Kidney (tissue), 14 donors: ENCODE measurements around the gene ATF7. TPM values are rescaled to one million over a fixed set of nuclear protein-coding genes. Genes with fewer than 3 reads are reported as not detected.
"Not testable (repeated sequence)": the region's sequence is repeated elsewhere in the genome, so short reads cannot be mapped to it uniquely, and the experiment has no call there.

Experiments
- DNase-seq, 5 donors: peaks; one replicate each; pipeline ENCODE4 v3.0.0-alpha.2; 2013 to 2020
- FAIRE-seq: peaks from 2 replicates; lab custom pipeline; 2012; peaks lifted over from hg19 to GRCh38; lab: Jason Lieb, UNC
- H3K27ac ChIP-seq, 2 donors: one replicate each; pipeline ENCODE4 v1.7.0; 2013; ENCODE audit warnings: low read depth in 2 of 2, low read length in 2 of 2, inconsistent platforms in 1 of 2
- H3K27me3 ChIP-seq: one replicate; pipeline ENCODE4 v1.7.1; 2013; ENCODE audit warnings: low read length, inconsistent platforms; ENCODE audit not compliant: control insufficient read depth, insufficient read depth
- H3K36me3 ChIP-seq, 3 donors: one replicate each; pipeline versions ENCODE4 v1.7.0 to v1.7.1; 2013; ENCODE audit warnings: low read length in 3 of 3, control low read depth in 1 of 3, inconsistent platforms in 1 of 3; ENCODE audit not compliant: insufficient read depth in 3 of 3, control insufficient read depth in 2 of 3
- H3K4me1 ChIP-seq, 3 donors: one replicate each; pipeline versions ENCODE4 v1.7.0 to v1.7.1; 2013; ENCODE audit warnings: low read length in 3 of 3, inconsistent platforms in 1 of 3, low read depth in 1 of 3; ENCODE audit not compliant: control insufficient read depth in 2 of 3, insufficient read depth in 2 of 3
- H3K4me3 ChIP-seq, 3 donors: one replicate each; pipeline versions ENCODE4 v1.7.0 to v1.8.1; 2013; ENCODE audit warnings: low read length in 3 of 3, control low read depth in 1 of 3, inconsistent platforms in 1 of 3
- H3K9ac ChIP-seq, 3 donors: one replicate each; pipeline versions ENCODE4 v1.7.0 to v1.7.1; 2013; ENCODE audit warnings: low read length in 3 of 3, control low read depth in 1 of 3, inconsistent platforms in 1 of 3
- H3K9me3 ChIP-seq, 3 donors: one replicate each; pipeline versions ENCODE4 v1.7.0 to v1.7.1; 2013; ENCODE audit warnings: low read length in 3 of 3, control low read depth in 1 of 3, inconsistent platforms in 1 of 3; ENCODE audit not compliant: control insufficient read depth in 2 of 3, insufficient read depth in 1 of 3
- intact Hi-C: fragments of 100-400 bp; cut with DNase I; formaldehyde crosslinking; loops from one replicate; pipeline ENCODE4 v1.11.1; 2022
- polyA plus RNA-seq: library from polyadenylated mRNA; stranded (reverse); fragments of 350-450 nt; fragmentation: Illumina TruSeq; extraction: RNeasy Lipid Tissue Mini Kit (QIAGEN cat#74804); gene quantifications from one replicate; pipeline ENCODE4 v1.2.3, GENCODE V29; 2014; ENCODE audit warnings: low read depth, low replicate concordance; ENCODE audit not compliant: insufficient read depth
- total RNA-seq: library from RNA; stranded (reverse); fragmentation: NEBNext Ultra II Directional; extraction: Animal tissue kit (Norgen Biotek cat#: 25700); gene quantifications from one replicate; pipeline ENCODE4 v1.2.1, GENCODE V29; 2021
- TF ChIP-seq, protein P1 (sequence below): IDR thresholded peaks from 3 replicates; pipeline ENCODE4 v1.5.1; 2012; ENCODE audit warnings: mild to moderate bottlenecking, moderate library complexity, borderline replicate concordance; ENCODE audit not compliant: insufficient read depth; ENCODE audit errors: extremely low read depth
- donor health status: control.
- donor health status: control.
- donor health status: control.
- donor health status: control.
- donor health status: control.
- donor health status: DM: yes; HTN: yes; CAD: no.
- donor health status: Normal renal cell carcinoma (clear cell type).

The ATF7 gene
- total and polyA plus RNA-seq, 2 donors from 2014 or later = 16.2 to 54.7 TPM

DNA sequence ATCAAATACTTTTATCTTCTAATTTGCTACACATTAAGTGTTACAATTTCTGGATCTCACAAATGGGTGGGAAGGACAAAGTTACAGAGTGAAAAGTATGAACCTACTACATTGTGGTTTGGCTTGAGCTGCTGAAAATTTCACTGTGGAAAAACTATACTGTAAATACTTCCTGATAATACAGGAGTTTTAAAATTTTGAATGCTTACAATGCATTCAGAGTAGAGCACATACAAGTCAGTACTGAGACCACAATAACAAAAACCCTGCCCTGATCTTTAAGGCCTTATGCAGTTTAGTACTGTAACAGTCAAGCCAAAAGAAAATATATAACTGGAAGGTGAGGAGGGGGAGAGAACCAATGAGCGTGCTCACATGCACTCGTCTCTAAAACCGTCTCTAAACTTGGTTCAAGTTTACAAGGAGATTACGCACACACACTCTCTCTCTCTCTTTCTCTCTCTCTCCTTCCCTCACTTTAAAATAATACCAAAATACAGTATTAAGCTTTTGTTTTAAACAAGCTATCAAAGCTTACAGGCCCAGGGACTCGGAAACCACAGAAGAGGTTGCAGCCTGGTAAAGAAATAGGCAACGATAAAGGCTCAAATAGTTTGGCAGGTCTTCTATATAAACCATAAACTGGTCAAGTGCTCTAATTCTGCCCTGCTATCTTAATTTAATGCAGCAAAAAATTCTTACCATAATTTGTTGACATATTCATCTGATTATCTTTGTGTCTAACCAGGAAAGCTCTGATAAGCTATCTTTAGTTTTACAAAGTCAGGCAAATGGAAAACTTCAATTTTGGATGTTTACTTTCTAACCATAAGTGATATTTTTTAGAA lies 58.0 kb downstream of the ATF7 start:
- Histone ChIP-seq H3K4me3 (no peak overlapping the region), H3K27ac (no peak overlapping the region), H3K36me3 (no peaks in the 10 kb centered on the region), H3K9ac (no peak overlapping the region), H3K27me3 (no peaks in the 10 kb centered on the region), H3K4me1 (peaks cover 0 to 5% (median 0%) of the 10 kb centered on the region in 3 donors), H3K9me3 (no peaks in the 10 kb centered on the region)
- no peak for DNase-seq
- no peak for FAIRE-seq
- intact Hi-C loops = no loop called here
- TF ChIP-seq, protein P1, sequence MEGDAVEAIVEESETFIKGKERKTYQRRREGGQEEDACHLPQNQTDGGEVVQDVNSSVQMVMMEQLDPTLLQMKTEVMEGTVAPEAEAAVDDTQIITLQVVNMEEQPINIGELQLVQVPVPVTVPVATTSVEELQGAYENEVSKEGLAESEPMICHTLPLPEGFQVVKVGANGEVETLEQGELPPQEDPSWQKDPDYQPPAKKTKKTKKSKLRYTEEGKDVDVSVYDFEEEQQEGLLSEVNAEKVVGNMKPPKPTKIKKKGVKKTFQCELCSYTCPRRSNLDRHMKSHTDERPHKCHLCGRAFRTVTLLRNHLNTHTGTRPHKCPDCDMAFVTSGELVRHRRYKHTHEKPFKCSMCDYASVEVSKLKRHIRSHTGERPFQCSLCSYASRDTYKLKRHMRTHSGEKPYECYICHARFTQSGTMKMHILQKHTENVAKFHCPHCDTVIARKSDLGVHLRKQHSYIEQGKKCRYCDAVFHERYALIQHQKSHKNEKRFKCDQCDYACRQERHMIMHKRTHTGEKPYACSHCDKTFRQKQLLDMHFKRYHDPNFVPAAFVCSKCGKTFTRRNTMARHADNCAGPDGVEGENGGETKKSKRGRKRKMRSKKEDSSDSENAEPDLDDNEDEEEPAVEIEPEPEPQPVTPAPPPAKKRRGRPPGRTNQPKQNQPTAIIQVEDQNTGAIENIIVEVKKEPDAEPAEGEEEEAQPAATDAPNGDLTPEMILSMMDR = no peak

DNA sequence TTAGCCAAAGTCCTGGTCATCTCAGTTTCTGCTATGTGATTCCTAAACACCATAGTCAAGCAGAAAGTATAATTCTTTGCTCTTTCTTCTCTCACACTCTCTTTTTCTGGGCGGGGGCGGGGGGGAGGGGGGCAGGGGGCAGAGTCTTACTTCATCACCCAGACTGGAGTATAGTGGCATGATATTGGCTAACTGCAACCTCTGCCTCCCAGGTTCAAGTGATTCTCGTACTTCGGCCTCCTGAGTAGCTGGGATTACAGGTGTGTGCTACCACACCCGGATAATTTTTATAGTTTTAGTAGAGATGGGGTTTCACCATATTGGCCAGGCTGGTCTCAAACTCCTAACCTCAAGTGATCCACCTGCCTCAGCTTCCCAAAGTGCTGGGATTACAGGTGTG lies 60.8 kb downstream of the ATF7 start:
- H3K27ac ChIP-seq, H3K4me1 ChIP-seq, H3K9ac ChIP-seq, intact Hi-C loops, H3K36me3 ChIP-seq, H3K4me3 ChIP-seq, H3K9me3 ChIP-seq, FAIRE-seq, DNase-seq, H3K27me3 ChIP-seq: not testable (repeated sequence)

DNA sequence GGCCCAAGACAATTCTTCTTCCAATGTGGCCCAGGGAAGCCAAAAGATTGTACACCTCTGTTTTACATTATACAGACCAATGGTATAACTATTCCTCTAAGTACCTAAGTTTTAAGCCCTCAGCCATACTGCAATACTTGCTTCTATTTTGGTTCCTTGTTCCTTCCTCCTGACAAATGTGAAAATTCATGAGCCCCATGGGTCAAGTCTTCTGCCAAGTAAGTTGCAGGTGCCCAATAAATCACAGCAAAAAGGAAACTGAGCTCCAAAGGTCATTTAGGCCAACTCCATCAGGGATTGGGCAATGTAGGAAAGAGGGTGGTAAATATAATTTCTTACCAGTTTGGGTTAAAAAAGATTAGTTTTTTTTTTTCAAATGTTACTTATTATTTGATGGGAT lies 61.2 kb downstream of the ATF7 start:
- peaks cover 0 to 5% (median 0%) of the 10 kb centered on the region in 3 donors for H3K4me1 ChIP-seq
- FAIRE-seq (no peak), DNase-seq (peak in 1 of 5 donors; percentile 64)
- no peaks in the 10 kb centered on the region for H3K9me3 ChIP-seq
- H3K4me3 ChIP-seq = no peak overlapping the region
- H3K27ac ChIP-seq = no peak overlapping the region
- H3K27me3 ChIP-seq = no peaks in the 10 kb centered on the region
- TF ChIP-seq, protein P1 = no peak
- no peak overlapping the region for H3K9ac ChIP-seq
- intact Hi-C loops = no loop called here
- no peaks in the 10 kb centered on the region for H3K36me3 ChIP-seq

DNA sequence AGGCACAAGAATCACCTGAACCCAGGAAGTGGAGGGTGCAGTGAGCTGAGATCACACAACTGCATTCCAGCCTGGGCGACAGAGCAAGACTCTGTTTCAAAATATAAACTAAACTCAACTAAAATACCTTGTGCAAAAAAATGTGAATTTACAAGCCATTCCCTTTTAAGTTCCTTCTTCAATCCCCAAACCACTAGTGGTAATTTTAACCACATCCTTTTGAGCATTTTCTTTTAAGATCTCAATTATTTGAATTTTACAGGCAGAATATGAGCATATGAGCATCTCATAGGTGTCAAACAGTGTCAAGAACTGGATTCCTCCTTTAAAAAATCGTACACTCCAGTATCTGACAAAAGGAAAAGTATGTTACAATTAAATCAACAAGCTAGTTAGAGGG lies 61.9 kb downstream of the ATF7 start:
- H3K9me3 ChIP-seq = no peaks in the 10 kb centered on the region
- H3K4me1 ChIP-seq = peaks cover 0 to 5% (median 0%) of the 10 kb centered on the region in 3 donors
- no peak overlapping the region for H3K9ac ChIP-seq
- H3K27me3 ChIP-seq = no peaks in the 10 kb centered on the region
- DNase-seq (no peak), FAIRE-seq (no peak)
- intact Hi-C loops = no loop called here
- no peak overlapping the region for H3K27ac ChIP-seq
- H3K36me3 ChIP-seq = no peaks in the 10 kb centered on the region
- TF ChIP-seq, protein P1 = no peak
- H3K4me3 ChIP-seq = no peak overlapping the region
